Stimulated activated CD8-positive, alpha-beta memory T cell treated with anti-CD3 and anti-CD28 coated beads, Interleukin-12 subunit alpha, Interleukin-12 subunit beta, amount 100 ng/mL, for 24 hours (primary cell): Measurements from ENCODE around the gene CRYGN.

Experiments used
- DNase-seq: peaks from one replicate; pipeline ENCODE4 v3.0.0-alpha.2; 2020; ENCODE audit errors: extremely low read depth

The CRYGN gene

GRCh38 chr7:151438864-151439601 lies 908 bp downstream of the CRYGN start:
- DNase-seq: no peak

GRCh38 chr7:151437866-151438516 lies 1.9 kb downstream of the CRYGN start:
- DNase-seq: no peak

GRCh38 chr7:151437159-151437553 lies 2.8 kb downstream of the CRYGN start:
- DNase-seq: no peak

- DNase-seq: no peak
These were observed 3.3 kb downstream of the CRYGN start for GRCh38 chr7:151436446-151437158.

GRCh38 chr7:151435971-151436370 lies 4.0 kb downstream of the CRYGN start:
- no peak for DNase-seq

- DNase-seq: no peak
These were observed 4.6 kb downstream of the CRYGN start for GRCh38 chr7:151435103-151435916.

GRCh38 chr7:151434549-151434948 lies 5.4 kb downstream of the CRYGN start:
- no peak for DNase-seq

GRCh38 chr7:151433721-151434400 lies 6.1 kb downstream of the CRYGN start:
- no peak for DNase-seq

GRCh38 chr7:151432658-151433521 lies 7.1 kb downstream of the CRYGN start:
- no peak for DNase-seq

- no peak for DNase-seq
These were observed 8.1 kb downstream of the CRYGN start for GRCh38 chr7:151431768-151432311.

- no peak for DNase-seq
These were observed 8.6 kb downstream of the CRYGN start for GRCh38 chr7:151431281-151431767.

GRCh38 chr7:151430391-151431205 lies 9.3 kb downstream of the CRYGN start:
- DNase-seq: no peak

GRCh38 chr7:151429560-151430331 lies 10.2 kb downstream of the CRYGN start:
- no peak for DNase-seq

GRCh38 chr7:151429237-151429559 lies 10.7 kb downstream of the CRYGN start:
- DNase-seq: no peak

GRCh38 chr7:151428378-151429236 lies 11.3 kb downstream of the CRYGN start:
- no peak for DNase-seq

- DNase-seq: no peak
These were observed 12.1 kb downstream of the CRYGN start for GRCh38 chr7:151427705-151428377.
